Measurements from ENCODE around the gene FHL1. TPM values are rescaled to one million over a fixed set of nuclear protein-coding genes. Genes with fewer than 3 reads are reported as not detected.
A peak's percentile ranks its signal among the peaks of the same experiment; 100 is the strongest.

The FHL1 gene
- total RNA-seq (2021; ENCODE audit: unreplicated experiment) (20.0 TPM), Bru-seq, nascent RNA (percentile 42 among the genes with signal in this experiment), BruChase-seq, experiment 1, labeled RNA remaining after a 6-hour chase (percentile 44 among the genes with signal in this experiment), BruChase-seq, experiment 2, labeled RNA remaining after a 2-hour chase (percentile 39 among the genes with signal in this experiment)
- polyA plus RNA-seq (2012) = 25.6 and 32.5 TPM in 2 replicates
- long read RNA-seq, transcript FHL1-205 (7 exons, 2,441 nt) = major isoform, 8 of 14 reads
- long read RNA-seq, partial matches to known transcripts = 0 of 14 reads
- long read RNA-seq, other reads (novel, unspliced or antisense) = 3 of 14 reads

DNA sequence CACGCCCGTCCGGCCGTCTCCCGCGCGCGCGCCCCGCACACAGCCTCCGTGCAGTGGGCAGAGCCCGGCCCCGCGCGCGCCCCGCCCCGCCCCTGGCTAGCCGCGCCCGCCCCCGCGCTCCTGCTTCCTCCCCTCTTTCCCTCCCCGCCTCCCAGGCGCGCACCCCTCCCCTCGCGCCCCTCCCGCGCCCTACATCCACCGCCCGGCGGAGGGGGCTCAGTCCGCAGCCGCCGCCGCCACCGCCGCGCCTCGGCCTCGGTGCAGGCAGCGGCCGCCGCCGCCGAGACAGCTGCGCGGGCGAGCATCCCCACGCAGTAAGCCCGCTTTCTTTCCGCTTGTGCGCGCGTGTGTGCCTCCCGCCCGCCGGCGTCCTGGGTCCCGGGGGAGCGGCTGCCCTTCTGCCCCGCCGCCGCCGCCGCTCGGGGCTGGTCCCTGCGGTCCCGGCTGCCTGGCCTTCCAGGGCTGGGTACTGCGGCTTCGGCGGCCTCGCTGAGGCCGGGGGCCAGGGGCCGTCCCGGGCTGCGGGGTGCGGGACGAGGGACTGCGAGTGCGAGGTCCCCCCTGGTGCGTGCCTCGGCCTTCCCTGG, at the start of gene FHL1:
Gene FHL1 (plus strand): TSS at position 219 of the 587 bp plus-strand sequence.
- ChIA-PET CTCF (no interaction called here), RAD21 (ENCODE audit: low non-redundant PET in 1 of 2, low total read pairs in 2 of 2, uncharacterized antibody in 2 of 2, unreplicated experiment in 2 of 2) (no interaction called here), POLR2A (no interaction called here)
- no peaks in the 10 kb centered on the region for H3K36me3 ChIP-seq (ENCODE audit: control insufficient read depth in 1 of 2, insufficient read depth in 2 of 2, low read length in 2 of 2)
- peak within 1 kb of the TSS; percentile 29 to 54 for H3K4me3 ChIP-seq (replicated peaks in 1 of 2; ENCODE audit: low read depth in 1 of 2, low read length in 2 of 2)
- BruUV-seq (replicated peaks) = no TSS peak
- H3K27ac ChIP-seq (ENCODE audit: low read depth, low read length) = peak within 1 kb of the TSS; percentile 22; the same call in 1 of the 2 replicates
- no peaks in the 10 kb centered on the region for H3K79me2 ChIP-seq (ENCODE audit: insufficient read depth, low read length)
- H2AFZ ChIP-seq (ENCODE audit: low read depth, low read length, poor library complexity, severe bottlenecking) = no peak within 1 kb of the TSS
- H4K20me1 ChIP-seq (ENCODE audit: insufficient read depth) = no peaks in the 10 kb centered on the region
- ATAC-seq (peak; percentile 84), DNase-seq (ENCODE audit: low read depth, low spot score) (no peak)
- peak within 1 kb of the TSS; percentile 30; the same call in 1 of the 2 replicates for H3K9ac ChIP-seq (ENCODE audit: low read length)
- TF ChIP-seq POLR2A (IDR thresholded peaks at IDR 0.05; ENCODE audit: borderline replicate concordance, extremely low read depth, insufficient read depth, insufficient read length) (no peak), EGR1 (IDR thresholded peaks at IDR 0.05; ENCODE audit: low read depth) (0 out of 2 replicates have a peak, but pooled peaks have one; percentile 33), EZH2phosphoT487 (IDR thresholded peaks at IDR 0.05; ENCODE audit: borderline replicate concordance) (no peak), ZFX (IDR thresholded peaks at IDR 0.05) (0 out of 2 replicates have a peak, but pooled peaks have one; percentile 17), SRF (IDR thresholded peaks at IDR 0.05; ENCODE audit: low read depth) (no peak)
- no peaks in the 10 kb centered on the region for H3K9me3 ChIP-seq (ENCODE audit: control insufficient read depth in 1 of 2, insufficient read depth in 1 of 2, low read depth in 1 of 2, low read length in 2 of 2)
- H3K4me1 ChIP-seq (ENCODE audit: control insufficient read depth in 1 of 2, insufficient read depth in 2 of 2, low read length in 2 of 2) = peaks cover 0 to 3% of the 10 kb centered on the region in 2 experiments; a peak in 1 of 4 replicates
- H3K9me2 ChIP-seq (ENCODE audit: insufficient read depth) = no peaks in the 10 kb centered on the region
- intact Hi-C loops (cut with micrococcal nuclease) = no loop called here
- H3K27me3 ChIP-seq (ENCODE audit: insufficient read depth, low read length) = no peaks in the 10 kb centered on the region
- peak within 1 kb of the TSS; percentile 62 for H3K4me2 ChIP-seq (ENCODE audit: low read length)

DNA sequence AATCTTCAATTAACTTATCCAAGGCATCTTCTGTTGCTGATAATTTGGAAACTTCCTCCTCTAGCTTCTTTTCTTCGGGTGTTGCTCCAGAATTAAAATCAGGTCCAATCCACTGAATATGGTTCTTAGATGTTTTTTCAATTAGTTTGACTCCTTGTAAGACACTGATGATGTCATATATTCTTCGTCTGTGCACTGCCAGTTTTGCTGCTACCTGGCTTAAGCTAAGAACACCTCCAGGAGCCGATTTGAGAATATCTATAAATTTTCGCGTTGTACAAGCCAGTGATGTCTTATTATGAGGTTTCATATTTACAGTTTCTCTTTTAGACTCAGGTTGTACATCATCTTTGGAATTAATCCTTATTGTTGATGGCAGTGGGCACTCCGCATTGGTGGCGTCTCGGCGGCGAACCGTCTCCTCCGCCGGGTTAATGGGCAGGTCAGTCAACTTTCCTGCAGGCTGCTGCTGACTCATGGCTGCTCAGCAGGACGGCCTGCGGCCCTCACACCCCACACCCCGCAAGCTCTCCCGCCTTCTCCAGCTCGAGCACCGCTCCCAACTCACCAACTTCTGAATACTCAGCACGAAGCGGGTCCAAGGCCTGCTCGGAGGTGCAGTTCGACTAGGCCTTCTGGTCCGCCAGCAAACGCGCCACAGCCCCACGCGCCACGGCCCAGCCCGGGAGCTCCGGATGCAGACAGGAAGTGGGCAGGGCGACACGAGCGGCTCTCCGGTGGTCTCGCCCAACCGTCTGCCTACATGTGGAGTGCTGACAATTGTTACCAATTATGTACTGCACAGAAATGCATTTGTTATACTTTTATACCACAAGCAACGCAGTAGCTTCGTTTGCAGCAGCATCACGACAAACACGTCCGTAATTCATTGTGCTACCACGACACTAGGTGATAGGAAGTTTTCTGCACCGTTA, 49.2 kb upstream of the FHL1 start:
- no peak overlapping the region for H2AFZ ChIP-seq (ENCODE audit: low read depth, low read length, poor library complexity, severe bottlenecking)
- no peak overlapping the region for H3K4me2 ChIP-seq (ENCODE audit: low read length)
- H3K9me3 ChIP-seq (ENCODE audit: control insufficient read depth in 1 of 2, insufficient read depth in 1 of 2, low read depth in 1 of 2, low read length in 2 of 2) = no peaks in the 10 kb centered on the region
- H4K20me1 ChIP-seq (ENCODE audit: insufficient read depth) = no peaks in the 10 kb centered on the region
- no peaks in the 10 kb centered on the region for H3K4me1 ChIP-seq (ENCODE audit: control insufficient read depth in 1 of 2, insufficient read depth in 2 of 2, low read length in 2 of 2)
- H3K9ac ChIP-seq (ENCODE audit: low read length) = no peak overlapping the region
- no peak overlapping the region for H3K27ac ChIP-seq (ENCODE audit: low read depth, low read length)
- BruUV-seq (replicated peaks) = no TSS peak
- DNase-seq (ENCODE audit: low read depth, low spot score) (no peak), ATAC-seq (no peak)
- intact Hi-C loops (cut with micrococcal nuclease) = no loop called here
- no peaks in the 10 kb centered on the region for H3K27me3 ChIP-seq (ENCODE audit: insufficient read depth, low read length)
- H3K36me3 ChIP-seq (ENCODE audit: control insufficient read depth in 1 of 2, insufficient read depth in 2 of 2, low read length in 2 of 2) = no peaks in the 10 kb centered on the region
- H3K9me2 ChIP-seq (ENCODE audit: insufficient read depth) = no peaks in the 10 kb centered on the region
- CTCF ChIA-PET = no interaction called here
- H3K79me2 ChIP-seq (ENCODE audit: insufficient read depth, low read length) = no peaks in the 10 kb centered on the region
- H3K4me3 ChIP-seq (replicated peaks in 1 of 2; ENCODE audit: low read depth in 1 of 2, low read length in 2 of 2) = no peak overlapping the region
- TF ChIP-seq, protein P1, sequence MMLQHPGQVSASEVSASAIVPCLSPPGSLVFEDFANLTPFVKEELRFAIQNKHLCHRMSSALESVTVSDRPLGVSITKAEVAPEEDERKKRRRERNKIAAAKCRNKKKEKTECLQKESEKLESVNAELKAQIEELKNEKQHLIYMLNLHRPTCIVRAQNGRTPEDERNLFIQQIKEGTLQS (IDR thresholded peaks at IDR 0.05) = no peak
- TF ChIP-seq TCF7L2 (IDR thresholded peaks at IDR 0.05; ENCODE audit: borderline replicate concordance, extremely low read depth, insufficient read depth, insufficient read length) (no peak), EZH2phosphoT487 (IDR thresholded peaks at IDR 0.05; ENCODE audit: borderline replicate concordance) (no peak)
- POLR2A ChIA-PET = no interaction called here
- RAD21 ChIA-PET (ENCODE audit: low non-redundant PET in 1 of 2, low total read pairs in 2 of 2, uncharacterized antibody in 2 of 2, unreplicated experiment in 2 of 2) = no interaction called here
